SH-SY5Y (cell line): Measurements from ENCODE around the gene SLC4A7.

Experiments used
- GATA2 ChIP-seq: IDR thresholded peaks from 2 replicates; pipeline ENCODE4 v1.6.1; 2011; ENCODE audit warnings: mild to moderate bottlenecking, low read depth, low read length
- GATA3 ChIP-seq: IDR thresholded peaks from 2 replicates; pipeline ENCODE4 v1.6.1; 2011; ENCODE audit warnings: low read depth, mild to moderate bottlenecking, low read length, moderate library complexity

SLC4A7 gene

GRCh38 chr3:27392950-27393679 is 91.1 kb downstream of the SLC4A7 start:
- TF ChIP-seq GATA3 (no peak), GATA2 (no peak)

GRCh38 chr3:27391796-27392195 is 92.4 kb downstream of the SLC4A7 start:
- TF ChIP-seq GATA2 (no peak), GATA3 (no peak)

DNA sequence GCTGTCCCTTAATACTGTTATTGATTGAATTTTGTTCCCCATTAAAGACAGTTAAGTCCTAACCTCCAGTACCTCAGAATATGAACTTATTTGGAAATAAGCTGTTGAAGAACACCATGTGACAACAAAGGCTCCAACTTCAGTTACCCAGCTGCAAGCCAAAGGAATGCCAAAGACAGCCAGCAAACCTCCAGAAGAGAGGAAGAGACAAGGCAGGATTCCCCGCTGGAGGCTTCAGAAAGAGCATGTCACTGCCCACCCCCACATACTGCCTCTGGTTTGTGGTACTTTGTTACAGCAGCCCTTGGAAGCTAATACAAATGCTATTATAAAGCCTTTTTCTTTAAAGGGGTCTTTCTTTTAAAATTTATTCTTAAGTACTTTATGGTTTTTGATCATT is 96.6 kb downstream of the SLC4A7 start:
- TF ChIP-seq GATA3 (no peak), GATA2 (no peak)

DNA sequence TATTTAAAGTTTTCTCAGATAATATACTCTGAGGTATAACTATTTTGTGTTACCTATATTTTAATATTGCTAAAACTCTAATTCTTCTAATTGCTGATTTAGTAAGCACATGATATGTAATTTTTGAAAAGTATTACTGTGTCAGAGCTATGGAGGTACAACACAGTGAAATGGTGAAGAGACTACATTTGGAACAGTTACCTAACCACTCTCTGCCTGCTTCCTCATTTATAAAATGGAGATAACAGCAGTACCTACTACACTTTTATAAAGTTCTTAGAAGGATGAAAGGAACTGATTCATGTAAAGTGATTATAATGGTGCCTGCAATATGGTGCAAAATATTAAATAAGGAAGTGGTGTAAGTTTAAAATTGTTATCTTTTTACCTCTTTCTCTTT is 98.7 kb downstream of the SLC4A7 start:
- TF ChIP-seq GATA2: no peak
- TF ChIP-seq GATA3: no peak

- no peak for TF ChIP-seq GATA3
- no peak for TF ChIP-seq GATA2
Measured at GRCh38 chr3:27384191-27384590, 100.0 kb downstream of the SLC4A7 start.

- TF ChIP-seq GATA3 (no peak), GATA2 (no peak)
Measured at GRCh38 chr3:27380433-27381357, 103.5 kb downstream of the SLC4A7 start.

DNA sequence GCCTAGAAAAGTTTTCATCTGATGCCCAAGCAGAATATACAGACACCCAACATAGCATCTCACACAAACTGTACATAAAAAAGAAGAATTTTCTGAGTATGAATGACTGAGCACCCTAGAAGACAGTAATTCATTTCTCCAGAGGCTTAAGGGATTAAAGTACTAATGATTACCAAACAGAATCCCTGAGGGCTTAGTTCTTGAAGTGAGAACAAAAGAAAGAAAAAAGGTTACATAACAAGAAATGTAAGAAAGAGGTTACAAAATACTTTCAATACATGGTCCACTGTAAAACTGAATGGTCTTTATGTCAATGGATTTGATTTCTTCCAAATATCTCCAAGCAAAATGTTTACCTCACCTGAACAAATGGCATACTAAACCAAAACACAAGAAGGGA is 105.9 kb downstream of the SLC4A7 start:
- TF ChIP-seq GATA3: no peak
- TF ChIP-seq GATA2: no peak

DNA sequence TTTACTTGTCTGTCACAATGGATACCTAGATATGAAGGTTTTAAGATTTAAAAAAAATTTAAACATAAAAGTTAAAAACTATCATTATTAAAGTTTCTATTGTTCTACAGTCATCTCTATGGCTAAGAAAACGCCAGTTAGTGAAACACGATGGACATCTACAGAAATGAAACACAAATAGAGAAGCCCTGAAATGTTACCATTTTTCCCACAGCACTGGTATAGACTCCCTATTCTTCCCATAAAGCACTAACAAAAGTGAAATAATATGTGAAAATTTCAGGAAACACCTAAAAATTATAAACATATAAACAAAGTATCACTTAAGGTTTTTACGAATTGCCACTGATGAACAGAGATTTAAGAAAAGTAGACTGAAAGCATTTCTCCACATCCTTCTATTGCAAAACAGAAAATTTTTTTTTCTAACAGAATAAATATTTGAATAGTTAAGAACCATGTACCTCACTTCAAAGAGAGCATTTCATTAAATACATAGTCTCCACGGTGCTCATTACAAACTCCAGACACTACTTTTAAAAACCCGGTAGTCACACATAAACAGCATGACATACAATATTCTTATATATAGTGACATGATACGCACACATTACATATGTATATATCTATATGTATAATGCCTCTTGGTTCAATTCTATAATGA is 107.9 kb downstream of the SLC4A7 start:
- no peak for TF ChIP-seq GATA2
- TF ChIP-seq GATA3: no peak

GRCh38 chr3:27368831-27369607 is 115.2 kb downstream of the SLC4A7 start, which contains the start of gene NEK10:
Gene NEK10, minus strand, starts transcription at chr3:27369383. Its CDS starts 16,501 bp downstream, at chr3:27352882.
- TF ChIP-seq GATA2 (0 out of 2 replicates have a peak, but pooled peaks have one; percentile 7), GATA3 (no peak)

- TF ChIP-seq GATA2: no peak
- TF ChIP-seq GATA3: no peak
Measured at GRCh38 chr3:27366062-27366591, 118.1 kb downstream of the SLC4A7 start.

- TF ChIP-seq GATA2: no peak
Measured at GRCh38 chr3:27360113-27361078, 123.8 kb downstream of the SLC4A7 start.

- TF ChIP-seq GATA3 (no peak), GATA2 (no peak)
Measured at GRCh38 chr3:27358372-27358771, 125.8 kb downstream of the SLC4A7 start.
